Occipital lobe (tissue), 2 donors: ENCODE data around the gene ZNF280B. TPM values are rescaled to one million over a fixed set of nuclear protein-coding genes. Genes with fewer than 3 reads are reported as not detected.

ENCODE experiments used
- DNase-seq: peaks from one replicate; lab custom pipeline; 2025; lab: John Stamatoyannopoulos, UW
- total RNA-seq: library from RNA; depleted of rRNA; stranded (reverse); fragments of >200 nt; gene quantifications from one replicate; pipeline ENCODE4 v1.2.3, GENCODE V29; 2014

Gene ZNF280B
- total RNA-seq = 3.7 TPM

GRCh38 chr22:22508274-22509176 lies at the start of gene ZNF280B:
Gene ZNF280B, minus strand, starts transcription at chr22:22508742. Its CDS starts 19,344 bp downstream, at chr22:22489398.
- DNase-seq = peak; percentile 80

- peak; percentile 18 for DNase-seq
Measured at GRCh38 chr22:22556995-22557925, 48.7 kb upstream of the ZNF280B start.

GRCh38 chr22:22556578-22556977 lies 48.0 kb upstream of the ZNF280B start:
- DNase-seq = no peak

- DNase-seq = no peak
Measured at GRCh38 chr22:22555596-22555995, 47.1 kb upstream of the ZNF280B start.

- no peak for DNase-seq
Measured at GRCh38 chr22:22554587-22555284, 46.2 kb upstream of the ZNF280B start.

- no peak for DNase-seq
Measured at GRCh38 chr22:22553735-22554586, 45.4 kb upstream of the ZNF280B start.

- DNase-seq = no peak
Measured at GRCh38 chr22:22553141-22553540, 44.6 kb upstream of the ZNF280B start.

GRCh38 chr22:22552630-22553029 lies 44.1 kb upstream of the ZNF280B start:
- DNase-seq = no peak

GRCh38 chr22:22550789-22551434 lies 42.4 kb upstream of the ZNF280B start:
- no peak for DNase-seq

GRCh38 chr22:22548910-22549309 lies 40.4 kb upstream of the ZNF280B start:
- no peak for DNase-seq

- no peak for DNase-seq
Measured at GRCh38 chr22:22548317-22548716, 39.8 kb upstream of the ZNF280B start.

- DNase-seq = no peak
Measured at GRCh38 chr22:22547692-22548300, 39.3 kb upstream of the ZNF280B start.

GRCh38 chr22:22547226-22547625 lies 38.7 kb upstream of the ZNF280B start:
- no peak for DNase-seq

- no peak for DNase-seq
Measured at GRCh38 chr22:22546490-22546889, 37.9 kb upstream of the ZNF280B start.

GRCh38 chr22:22545084-22545483 lies 36.5 kb upstream of the ZNF280B start:
- no peak for DNase-seq

GRCh38 chr22:22538226-22538989 lies 29.9 kb upstream of the ZNF280B start:
- DNase-seq = no peak

- DNase-seq = no peak
Measured at GRCh38 chr22:22536916-22537315, 28.4 kb upstream of the ZNF280B start.

- no peak for DNase-seq
Measured at GRCh38 chr22:22536515-22536914, 28.0 kb upstream of the ZNF280B start.

- no peak for DNase-seq
Measured at GRCh38 chr22:22535662-22536061, 27.1 kb upstream of the ZNF280B start.
